Stimulated activated CD4-positive, alpha-beta T cell treated with anti-CD3 and anti-CD28 coated beads, Interleukin-1b, Interleukin-23, amount 100 ng/mL, for 24 hours (primary cell): ENCODE measurements around the gene SND1.

ENCODE experiments used
- DNase-seq, 4 experiments: peaks; one replicate each; pipeline ENCODE4 v3.0.0-alpha.2; 2020; ENCODE audit warnings: low read depth in 4 of 4, low spot score in 1 of 4

SND1 gene

DNA sequence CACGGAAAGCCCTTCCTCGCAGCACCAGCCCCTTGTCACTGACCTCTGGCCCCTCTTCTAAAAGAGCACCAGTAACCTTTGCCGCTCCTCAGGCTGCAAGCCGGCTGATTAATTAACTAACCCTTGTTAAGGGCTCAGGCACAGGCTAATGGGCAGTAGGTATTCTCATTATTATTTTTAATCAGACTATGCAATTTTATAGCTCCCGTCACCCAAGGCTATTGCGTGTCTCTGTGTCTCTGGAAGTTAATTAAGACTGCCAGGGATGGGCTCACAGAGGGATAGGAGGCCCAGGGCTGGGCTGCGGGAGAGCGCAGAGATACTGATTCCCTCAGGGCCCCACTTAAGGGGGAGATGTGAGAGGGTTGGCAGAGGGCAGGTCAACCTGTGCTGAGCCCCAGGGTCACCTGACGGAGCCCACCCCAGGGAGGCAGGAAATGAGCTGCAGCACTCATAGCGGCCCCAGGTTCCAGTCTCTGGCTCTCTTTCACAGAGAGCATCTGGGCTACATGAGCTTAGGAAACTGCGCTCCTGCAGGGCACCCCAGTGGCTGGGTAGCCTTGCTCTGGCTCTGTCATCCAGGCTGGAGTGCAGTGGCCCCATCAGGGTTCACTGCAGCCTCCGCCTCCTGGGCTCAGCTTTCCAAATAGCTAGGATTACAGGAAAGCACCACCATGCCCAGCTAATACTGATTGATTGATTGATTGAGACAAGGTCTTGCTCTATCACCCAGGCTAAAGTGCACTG is 471.5 kb downstream of the SND1 start:
- DNase-seq: no peak

DNA sequence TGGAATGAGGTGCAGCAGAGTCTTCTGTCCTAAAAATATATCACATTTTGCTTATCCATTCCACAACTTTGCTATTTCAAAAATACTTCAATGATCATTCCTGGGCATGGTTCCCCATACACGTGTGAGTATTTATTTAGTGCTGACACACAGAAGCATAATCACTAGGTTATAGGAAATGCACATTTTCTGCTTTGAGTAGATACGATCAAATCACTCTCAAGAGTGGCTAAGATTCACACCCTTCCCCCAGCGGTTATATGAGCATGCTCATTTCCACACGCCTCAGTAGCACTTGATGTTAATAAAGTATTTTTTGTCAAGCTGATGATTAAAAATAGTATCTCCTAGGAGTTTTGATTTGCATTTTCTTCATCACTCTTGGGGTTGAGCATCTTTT is 472.8 kb downstream of the SND1 start:
- DNase-seq: no peak

DNA sequence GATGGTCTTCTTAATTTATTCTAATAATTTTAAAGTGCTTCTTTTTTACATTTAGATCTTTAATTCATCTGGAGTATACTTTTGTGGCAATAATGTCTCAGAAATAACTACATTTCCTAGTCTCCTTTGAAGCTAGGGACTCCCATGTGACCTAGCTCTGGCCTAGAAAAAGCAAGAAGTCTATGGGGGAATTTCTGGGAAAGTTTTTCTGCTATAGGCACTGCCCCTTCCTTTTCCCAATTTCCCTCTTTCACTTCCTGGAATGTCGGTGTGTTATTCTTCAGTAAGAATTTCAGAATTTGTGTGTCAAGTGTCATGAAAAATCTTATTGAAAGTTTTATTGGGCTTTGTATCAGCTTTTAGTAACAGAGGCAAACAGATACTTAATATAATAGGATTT is 473.8 kb downstream of the SND1 start:
- no peak for DNase-seq

DNA sequence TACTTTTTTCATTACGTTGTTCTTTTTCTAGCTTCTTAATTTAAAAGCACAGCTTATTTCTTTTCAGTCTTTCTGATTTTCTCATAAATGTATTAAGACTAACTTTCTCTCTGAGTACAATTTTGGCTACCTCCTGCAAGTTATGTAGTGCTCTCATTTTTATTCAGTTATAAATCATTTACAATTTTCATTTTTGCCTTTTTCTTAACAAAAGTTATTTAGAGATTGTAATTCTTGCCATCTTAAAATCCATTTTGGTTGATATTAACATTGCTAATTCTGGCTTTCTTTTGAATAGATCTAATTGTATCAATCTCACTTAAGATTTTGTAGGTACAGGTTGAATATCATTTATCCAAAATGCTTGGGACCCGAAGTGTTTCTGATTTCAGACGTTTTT is 476.4 kb downstream of the SND1 start:
- no peak for DNase-seq

DNA sequence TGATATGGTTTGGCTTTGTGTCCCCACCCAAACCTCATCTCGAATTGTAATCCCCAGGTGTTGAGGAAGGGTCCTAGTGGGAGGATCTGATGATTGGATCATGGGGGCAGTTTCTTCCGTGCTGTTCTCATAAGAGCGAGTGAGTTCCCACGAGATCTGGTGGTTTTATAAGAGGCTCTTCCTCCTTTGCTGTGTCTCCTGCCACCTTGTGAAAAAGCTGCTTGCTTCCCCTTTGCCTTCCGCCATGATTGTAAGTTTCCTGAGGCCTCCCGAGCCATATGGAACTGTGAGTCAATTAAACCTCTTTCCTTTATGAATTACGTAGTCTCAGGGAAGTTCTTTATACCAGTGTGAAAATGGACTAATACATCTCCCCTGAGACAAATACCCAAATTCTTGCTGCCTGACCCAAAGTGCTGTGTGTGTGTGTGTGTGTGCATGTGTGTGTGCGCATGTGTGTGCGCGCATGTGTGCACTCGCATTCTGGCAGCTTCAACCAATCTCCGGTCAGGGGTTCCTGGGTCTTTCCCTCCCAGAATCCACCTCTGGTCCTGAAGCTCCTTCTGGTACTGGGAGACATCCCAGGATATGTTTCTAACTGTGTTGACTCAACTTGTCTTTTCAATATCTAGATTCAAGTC is 477.4 kb downstream of the SND1 start:
- DNase-seq: no peak

DNA sequence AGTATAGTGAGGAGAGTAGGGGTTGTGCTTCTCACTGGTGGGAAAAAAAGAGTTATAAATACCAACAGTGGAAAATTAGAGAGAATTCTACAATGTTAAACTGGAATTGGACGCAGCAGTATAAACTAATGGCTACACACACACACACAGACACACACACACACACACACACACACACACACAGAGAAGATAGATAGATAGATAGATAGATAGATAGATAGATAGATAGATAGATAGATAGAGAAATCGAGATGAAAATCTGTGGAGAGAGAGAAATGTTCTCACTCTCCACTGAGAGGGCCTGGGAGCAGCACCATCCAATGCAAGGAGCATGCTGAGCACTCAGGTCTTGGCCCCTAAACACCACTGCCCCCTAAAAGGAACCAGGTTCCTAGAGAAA is 479.1 kb downstream of the SND1 start:
- DNase-seq: no peak

DNA sequence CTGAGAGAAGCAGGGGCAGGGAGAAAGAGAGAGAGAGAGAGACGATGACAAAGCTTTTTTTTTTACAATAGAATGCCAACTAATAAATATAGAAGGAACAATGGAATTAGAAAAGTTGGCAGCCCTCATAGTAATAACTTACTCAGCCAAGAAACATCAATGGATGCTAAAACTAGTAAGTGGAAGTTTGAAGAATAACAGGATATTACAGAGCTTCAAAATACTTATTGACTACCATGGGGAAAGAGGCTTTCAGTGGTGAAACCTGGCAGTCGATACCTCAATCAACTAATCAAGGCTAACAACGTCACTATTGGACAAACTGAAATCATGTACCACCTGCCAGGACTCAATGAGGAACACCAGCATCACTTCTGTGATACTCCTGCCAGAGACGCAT is 479.7 kb downstream of the SND1 start:
- DNase-seq: no peak

DNA sequence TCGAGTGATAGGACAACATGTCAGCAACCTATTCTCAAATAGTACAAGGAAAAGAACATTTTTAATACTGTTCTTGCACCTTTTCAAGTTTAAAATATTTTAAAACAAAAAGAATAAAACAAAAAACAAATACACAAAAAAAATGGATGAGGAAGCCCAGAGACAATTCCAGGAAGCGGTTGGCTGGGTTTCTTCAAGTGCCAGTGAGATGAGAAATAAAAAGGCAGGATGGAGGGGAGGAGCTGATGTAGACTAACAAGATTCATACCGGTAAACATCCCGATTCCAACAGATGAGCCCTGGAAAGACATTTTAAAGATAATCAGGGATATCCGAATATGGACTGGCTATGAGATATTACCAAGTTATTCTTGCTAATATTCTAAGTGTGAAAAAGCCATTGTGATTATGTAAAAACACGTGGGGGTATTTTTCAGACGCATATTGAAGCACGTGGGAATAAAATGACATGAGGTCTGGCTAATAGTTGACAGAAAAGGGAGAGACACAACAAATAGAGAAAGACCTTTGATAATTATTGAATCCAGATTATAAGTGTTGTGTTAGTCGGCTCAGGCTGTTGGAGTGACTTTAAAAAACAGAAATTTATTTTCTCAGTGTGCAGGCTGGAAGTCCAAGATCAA is 480.6 kb downstream of the SND1 start:
- no peak for DNase-seq

DNA sequence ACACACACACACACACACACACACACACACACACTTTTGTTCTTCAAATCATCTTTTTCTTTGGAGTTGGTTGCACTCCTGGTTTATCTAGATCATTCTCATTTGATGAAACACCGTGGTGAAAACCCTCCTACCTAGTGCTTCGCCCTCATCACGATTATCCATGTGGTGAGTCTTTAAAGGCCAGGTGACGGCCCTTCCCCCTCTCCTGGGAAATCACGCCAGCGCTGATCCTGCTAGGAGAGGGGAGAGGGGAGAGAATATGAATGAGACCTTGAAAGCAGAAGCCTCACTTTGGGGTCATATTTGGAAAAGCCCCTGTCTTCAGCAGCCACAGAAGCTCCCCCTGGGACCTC is 483.1 kb downstream of the SND1 start:
- DNase-seq: no peak

DNA sequence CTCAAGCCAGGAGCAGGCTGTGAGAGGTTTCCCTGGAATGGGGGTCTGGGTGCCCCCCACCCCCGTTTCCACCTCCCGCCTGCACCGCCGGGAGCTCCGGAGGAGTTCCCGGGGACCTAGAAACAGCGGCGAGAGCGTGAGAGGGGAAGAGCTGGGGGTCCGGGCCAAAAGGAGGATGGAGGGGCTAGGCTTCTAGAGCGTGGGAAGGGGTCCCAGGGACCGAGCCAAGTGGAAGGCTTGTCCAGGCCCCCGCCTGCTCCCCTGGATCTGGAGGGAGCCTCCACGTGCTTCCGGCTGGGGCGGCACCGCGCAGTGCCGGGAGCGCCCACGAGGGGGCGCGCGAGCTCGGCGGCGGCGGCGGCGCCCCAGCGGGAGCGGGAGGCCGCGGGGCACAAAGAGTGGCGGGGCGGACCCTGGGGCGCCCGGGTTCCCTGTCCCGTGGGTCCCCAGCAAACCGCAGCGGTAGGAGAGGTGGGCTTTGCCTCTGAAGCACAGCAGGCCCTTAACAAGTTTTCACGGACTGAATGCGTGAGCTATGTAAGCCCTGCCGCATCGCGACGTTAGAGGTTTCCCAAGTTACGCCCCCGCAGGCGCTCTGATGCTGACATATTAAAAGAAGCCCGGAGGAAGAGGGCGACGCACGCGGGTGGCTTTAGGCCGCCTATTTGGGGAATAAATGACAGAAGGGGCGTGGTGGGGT is 483.7 kb downstream of the SND1 start:
- DNase-seq: peak; percentile 39 to 53 (median 46)

DNA sequence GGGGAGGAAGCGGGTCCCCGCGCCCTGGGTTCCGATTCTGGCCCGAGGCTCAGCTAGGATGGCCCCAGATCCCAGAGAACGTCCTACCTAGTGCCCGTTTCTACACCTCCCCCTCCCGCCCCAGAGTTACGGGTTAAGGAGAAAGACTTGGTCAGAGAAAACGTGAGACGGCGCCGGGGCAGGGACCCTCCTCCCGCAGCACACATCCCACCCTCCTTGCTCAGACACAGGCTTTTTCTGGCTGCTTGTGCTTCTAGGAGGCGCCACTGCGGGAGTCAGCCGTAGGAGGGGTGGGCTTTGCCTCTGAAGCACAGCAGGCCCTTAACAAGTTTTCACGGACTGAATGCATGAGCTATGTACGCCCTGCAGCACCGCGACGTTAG is 484.2 kb downstream of the SND1 start:
- no peak for DNase-seq

DNA sequence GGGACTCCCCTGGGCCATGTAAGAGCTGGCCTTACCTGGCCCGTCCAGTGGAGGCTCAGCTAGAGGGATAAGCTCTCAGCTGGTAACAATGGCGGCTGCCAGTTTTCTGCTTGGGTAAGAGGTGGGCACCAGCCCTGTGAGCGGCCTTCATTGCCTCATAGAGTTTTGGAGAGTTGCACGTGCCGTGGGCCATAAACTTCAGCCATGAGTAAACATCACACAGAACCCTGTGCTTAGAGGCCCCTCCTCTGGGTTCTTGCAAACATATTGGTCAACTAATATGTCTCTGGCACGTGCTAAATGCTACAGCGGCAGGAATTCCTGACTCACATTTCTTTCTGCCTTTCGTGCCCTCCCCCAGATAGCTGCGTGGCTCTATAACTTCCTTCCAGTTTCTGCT is 485.2 kb downstream of the SND1 start:
- DNase-seq: no peak

DNA sequence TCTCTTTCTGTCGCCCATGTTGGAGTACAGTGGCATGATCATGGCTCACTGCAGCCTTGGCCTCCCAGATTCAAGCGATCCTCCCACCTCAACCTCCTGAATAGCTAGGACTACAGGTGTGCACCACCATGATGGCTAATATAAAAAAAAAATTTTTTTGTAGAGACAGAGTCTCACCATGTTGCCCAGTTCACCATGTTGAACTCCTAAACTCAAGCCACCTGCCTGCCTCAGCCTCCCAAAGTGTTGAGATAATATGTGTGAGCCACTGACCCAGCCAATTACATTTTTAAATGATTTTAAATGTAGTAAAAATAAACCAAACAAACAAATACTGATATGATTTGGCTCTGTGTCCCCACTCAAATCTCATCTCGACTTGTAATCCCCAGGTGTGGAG is 487.4 kb downstream of the SND1 start:
- no peak for DNase-seq

DNA sequence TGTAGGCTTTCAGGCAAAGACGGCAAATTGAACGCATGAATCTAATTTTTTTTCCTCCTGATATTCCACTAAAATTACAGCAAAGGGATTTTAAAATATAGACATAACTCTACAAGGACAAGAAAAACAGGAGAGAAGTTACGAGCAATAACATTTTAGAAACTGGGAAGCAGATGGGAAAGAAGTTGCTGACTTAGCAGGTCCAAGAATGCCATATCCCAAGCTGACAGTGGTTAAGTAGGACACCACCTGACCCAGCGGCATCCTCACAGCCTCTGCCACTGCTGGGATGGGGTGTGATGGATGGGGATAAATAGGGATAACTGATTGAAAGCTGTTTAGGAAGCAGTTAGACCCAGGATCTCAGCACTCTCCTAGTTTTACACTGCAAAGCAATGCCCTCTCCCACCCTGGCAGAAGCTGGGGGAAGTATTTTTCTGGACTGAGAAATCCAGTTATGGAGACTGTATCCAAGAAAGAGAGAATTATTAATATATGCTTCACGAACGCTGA is 489.7 kb downstream of the SND1 start:
- no peak for DNase-seq
